Measurements from ENCODE around the gene ANKRD34A.
A peak's percentile ranks its signal among the peaks of the same experiment; 100 is the strongest.
"Not testable (repeated sequence)": the region's sequence is repeated elsewhere in the genome, so short reads cannot be mapped to it uniquely, and the experiment has no call there.

Gene ANKRD34A

DNA sequence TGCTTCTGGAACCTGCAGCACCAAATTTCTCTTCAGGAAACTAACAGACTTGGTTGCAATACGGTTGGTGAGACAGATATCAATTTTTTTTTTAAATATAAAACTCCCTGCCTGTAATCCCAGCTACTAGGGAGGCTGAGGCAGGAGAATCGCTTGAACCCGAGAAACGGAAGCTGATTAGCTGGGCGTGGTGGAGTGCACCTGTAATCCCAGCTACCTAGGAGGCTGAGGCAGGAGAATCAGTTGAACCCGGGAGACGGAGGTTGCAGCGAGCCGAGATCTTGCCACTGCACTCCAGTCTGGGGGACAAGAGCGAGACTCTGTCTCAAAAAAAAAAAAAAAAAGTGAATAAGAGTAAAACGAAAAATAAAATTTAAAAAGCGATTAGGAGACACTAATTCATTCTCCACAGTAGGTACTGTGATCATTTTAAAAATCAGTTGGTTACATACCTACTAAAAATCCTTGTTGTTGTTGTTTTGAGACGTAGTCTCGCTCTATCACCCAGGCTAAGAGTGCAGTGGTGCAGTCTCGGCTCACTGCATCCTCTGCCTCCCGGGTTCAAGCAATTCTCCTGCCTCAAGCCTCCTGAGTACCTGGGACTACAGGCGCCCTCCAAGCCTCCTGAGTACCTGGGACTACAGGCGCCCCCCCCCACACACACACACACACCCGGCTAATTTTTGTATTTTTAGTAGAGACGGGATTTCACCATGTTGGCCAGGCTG lies 36.3 kb downstream of the ANKRD34A start:
- TF ChIP-seq CTCF (conservative IDR thresholded peaks at IDR 0.05; ENCODE audit: low read length) = no peak
- DNase-seq (ENCODE audit: low read depth) = no peak

DNA sequence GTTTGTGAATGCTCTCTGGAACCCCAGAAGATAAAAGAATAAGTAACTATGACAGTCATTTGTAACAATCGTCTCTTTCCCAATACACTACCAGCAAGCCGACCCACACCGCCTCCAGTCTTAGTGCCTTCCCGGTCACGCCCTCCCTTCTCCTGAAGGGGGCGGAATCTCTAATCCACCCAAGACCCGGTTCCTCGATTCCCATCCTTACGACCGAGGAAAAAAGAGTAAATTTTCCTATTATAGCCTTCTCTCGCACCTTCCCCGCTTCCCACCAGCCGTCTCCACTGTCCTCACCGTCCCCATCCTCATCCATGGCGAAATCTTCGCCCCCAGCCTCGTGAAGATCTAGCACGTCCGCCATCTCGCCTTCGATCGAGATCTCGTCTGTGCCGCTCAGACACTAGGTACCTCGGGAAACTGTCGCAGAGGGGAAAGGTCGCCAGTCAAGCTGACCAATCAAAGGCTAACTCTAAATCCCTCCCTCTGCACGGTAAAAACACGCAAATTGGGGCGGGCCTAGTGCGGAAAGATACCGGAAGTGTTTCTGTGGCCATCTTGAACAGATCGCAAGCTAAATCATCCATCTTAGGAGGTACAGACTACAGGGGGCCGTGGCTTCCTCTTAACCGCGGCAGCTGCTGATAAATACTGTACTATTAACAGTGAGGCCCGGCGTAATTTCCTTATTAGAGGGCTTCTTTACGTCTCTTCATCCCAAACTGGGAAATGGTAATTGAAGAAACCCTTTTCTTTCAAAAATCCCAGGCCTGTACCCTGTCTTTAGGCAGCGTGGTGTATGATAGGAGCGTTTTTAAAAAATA lies 37.1 kb downstream of the ANKRD34A start, which contains the start of gene RBM8A:
TSS of gene RBM8A (minus strand) at position 422 of the 824 bp plus-strand sequence. CDS start at position 364, 58 bp downstream.
- H3K4me3 ChIP-seq (ENCODE audit: low read length) = peak within 1 kb of the TSS; percentile 86
- TF ChIP-seq CTCF (conservative IDR thresholded peaks at IDR 0.05; ENCODE audit: low read length) = peak; percentile 76
- peak; percentile 98 for DNase-seq (ENCODE audit: low read depth)

More for the DNA sequence above, 36.3 kb downstream of the ANKRD34A start:
- peak overlapping the region; percentile 86 for H3K4me3 ChIP-seq (ENCODE audit: low read length)

DNA sequence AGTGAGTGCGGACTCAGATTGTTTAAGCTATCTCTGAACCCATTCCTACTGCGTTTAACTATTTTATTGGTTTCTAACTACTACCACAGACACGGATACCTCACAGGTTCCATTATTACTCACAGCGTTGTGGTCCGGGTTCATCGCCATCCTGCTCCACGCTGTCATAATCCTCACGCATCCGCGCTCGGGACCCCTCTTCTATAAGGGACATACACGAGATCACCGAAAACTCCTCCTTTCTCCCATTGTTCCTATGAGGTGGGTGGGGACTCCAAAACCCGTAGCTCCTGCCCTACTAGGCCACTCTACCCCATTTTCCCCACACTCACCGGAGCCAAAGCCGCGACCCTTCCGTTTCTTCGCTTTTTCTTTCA lies 37.7 kb downstream of the ANKRD34A start:
- DNase-seq (ENCODE audit: low read depth) = no peak
- no peak for TF ChIP-seq CTCF (conservative IDR thresholded peaks at IDR 0.05; ENCODE audit: low read length)
- peak overlapping the region; percentile 86 for H3K4me3 ChIP-seq (ENCODE audit: low read length)

GRCh38 chr1:145922266-145922665 lies 42.1 kb downstream of the ANKRD34A start:
- peak; percentile 50 for DNase-seq (ENCODE audit: low read depth)
- no peak for TF ChIP-seq CTCF (conservative IDR thresholded peaks at IDR 0.05; ENCODE audit: low read length)
- no peak overlapping the region for H3K4me3 ChIP-seq (ENCODE audit: low read length)

GRCh38 chr1:145920297-145920696 lies 44.1 kb downstream of the ANKRD34A start:
- DNase-seq (ENCODE audit: low read depth); H3K4me3 ChIP-seq (ENCODE audit: low read length): not testable (repeated sequence)

DNA sequence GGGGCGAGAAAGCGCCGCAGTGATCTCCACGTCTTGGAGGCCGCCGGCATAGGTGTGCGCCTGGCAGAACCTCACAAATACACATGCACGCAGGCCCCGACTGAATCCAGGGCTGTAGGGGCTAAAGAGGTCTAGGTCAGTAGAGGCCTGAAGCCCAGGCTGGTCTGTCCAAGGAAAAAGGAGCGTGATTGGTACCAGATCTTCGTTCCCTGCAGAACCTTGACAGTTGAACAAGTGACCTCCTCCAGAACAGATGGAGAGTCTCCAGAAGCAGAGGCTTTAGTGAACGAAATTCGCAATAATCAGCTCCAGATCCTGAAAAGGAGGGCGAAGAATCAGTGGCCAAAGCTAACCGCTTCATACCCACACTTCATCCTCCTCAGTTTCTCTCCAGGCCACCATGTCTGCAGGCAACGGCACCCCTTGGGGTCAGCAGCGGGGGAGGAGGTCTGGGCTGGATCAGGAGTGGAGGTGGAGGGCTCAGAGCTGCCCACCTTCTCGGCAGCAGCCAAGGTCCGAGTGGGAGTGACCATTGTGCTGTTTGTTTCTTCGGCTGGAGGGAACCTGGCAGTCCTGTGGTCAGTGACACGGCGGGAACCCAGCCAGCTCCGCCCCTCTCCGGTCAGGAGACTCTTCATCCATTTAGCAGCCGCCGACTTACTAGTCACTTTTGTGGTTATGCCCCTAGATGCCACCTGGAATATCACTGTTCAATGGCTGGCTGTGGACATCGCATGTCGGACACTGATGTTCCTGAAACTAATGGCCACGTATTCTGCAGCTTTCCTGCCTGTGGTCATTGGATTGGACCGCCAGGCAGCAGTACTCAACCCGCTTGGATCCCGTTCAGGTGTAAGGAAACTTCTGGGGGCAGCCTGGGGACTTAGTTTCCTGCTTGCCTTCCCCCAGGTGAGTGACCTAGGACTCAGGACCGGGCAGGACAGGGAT lies 45.1 kb downstream of the ANKRD34A start:
- TF ChIP-seq CTCF (conservative IDR thresholded peaks at IDR 0.05; ENCODE audit: low read length) = no peak; the same call in 1 of the 2 replicates
- peak; percentile 29 for DNase-seq (ENCODE audit: low read depth)
- peak overlapping the region; percentile 79 for H3K4me3 ChIP-seq (ENCODE audit: low read length)
